ENCODE measurements around the gene ADAM12.

GRCh38 chr10:126187399-126187798 lies 200.9 kb downstream of the ADAM12 start:
- TF ChIP-seq CTCF (tag by site-specific recombination; IDR thresholded peaks at IDR 0.05) (no peak), KLF9 (tag by site-specific recombination; IDR thresholded peaks at IDR 0.05; ENCODE audit: low read depth) (no peak), ZNF777 (tag by site-specific recombination; IDR thresholded peaks at IDR 0.05; ENCODE audit: borderline replicate concordance) (no peak)
